Loucy (cell line): ENCODE measurements around the gene LSP1.

ENCODE experiments used
- H2AFZ ChIP-seq: fragments of 200-600 bp; sonication (generic); 2 replicates; pipeline ENCODE4 v1.6.0; 2016; ENCODE audit warnings: antibody characterized with exemption, mild to moderate bottlenecking, low read length, moderate library complexity
- H3F3A ChIP-seq: fragments of 200-600 bp; 2 replicates; pipeline ENCODE4 v1.6.0; 2016; ENCODE audit warnings: antibody characterized with exemption, low read depth, mild to moderate bottlenecking
- H3K27me3 ChIP-seq: fragments of 200-600 bp; sonication (generic); 2 replicates; pipeline ENCODE4 v1.6.1; 2014; ENCODE audit warnings: low read length, mild to moderate bottlenecking; ENCODE audit not compliant: insufficient read depth, poor library complexity, severe bottlenecking
- H3K36me3 ChIP-seq: fragments of 200-600 bp; sonication (generic); 2 replicates; pipeline ENCODE4 v1.6.1; 2016; ENCODE audit warnings: low read length; ENCODE audit not compliant: insufficient read depth
- H3K4me1 ChIP-seq: fragments of 200-600 bp; sonication (generic); 2 replicates; pipeline ENCODE4 v1.5.1; 2014; ENCODE audit warnings: low read length, mild to moderate bottlenecking; ENCODE audit not compliant: insufficient read depth, poor library complexity, severe bottlenecking
- H3K4me2 ChIP-seq: fragments of 200-600 bp; sonication (generic); 2 replicates; pipeline ENCODE4 v1.6.0; 2014; ENCODE audit warnings: antibody characterized with exemption, low read length, low read depth, mild to moderate bottlenecking; ENCODE audit not compliant: poor library complexity, severe bottlenecking
- H3K4me3 ChIP-seq: fragments of 200-600 bp; sonication (generic); 2 replicates; pipeline ENCODE4 v1.5.1; 2014; ENCODE audit warnings: low read length, mild to moderate bottlenecking, mixed read lengths; ENCODE audit not compliant: poor library complexity, severe bottlenecking
- H3K79me2 ChIP-seq: fragments of 200-600 bp; sonication (generic); 2 replicates; pipeline ENCODE4 v1.6.1; 2014; ENCODE audit warnings: low read length; ENCODE audit not compliant: insufficient read depth
- H3K9ac ChIP-seq: fragments of 200-600 bp; sonication (generic); 2 replicates; pipeline ENCODE4 v1.6.0; 2014; ENCODE audit warnings: mild to moderate bottlenecking, low read depth, low read length, moderate library complexity; ENCODE audit not compliant: poor library complexity, severe bottlenecking
- H3K9me2 ChIP-seq: fragments of 200-600 bp; sonication (generic); replicated peaks from 2 replicates; pipeline ENCODE4 v1.6.1; 2016; ENCODE audit warnings: low read depth, low read length, mixed read lengths
- H3K9me3 ChIP-seq: fragments of 200-600 bp; sonication (generic); 2 replicates; pipeline ENCODE4 v1.6.1; 2014; ENCODE audit warnings: mild to moderate bottlenecking, antibody characterized with exemption, low read length, low read depth; ENCODE audit not compliant: insufficient read depth
- H4K20me1 ChIP-seq: fragments of 200-600 bp; sonication (generic); 2 replicates; pipeline ENCODE4 v1.6.0; 2014; ENCODE audit warnings: antibody characterized with exemption, low read length, mild to moderate bottlenecking; ENCODE audit not compliant: insufficient read depth, poor library complexity, severe bottlenecking
- EZH2phosphoT487 ChIP-seq: fragments of 200-600 bp; IDR thresholded peaks from 2 replicates; pipeline ENCODE4 v1.6.1; 2018; ENCODE audit warnings: antibody characterized with exemption, mild to moderate bottlenecking, moderate library complexity, borderline replicate concordance
- TF ChIP-seq, protein P1 (sequence below): fragments of 200-600 bp; sonication (generic); conservative IDR thresholded peaks from 2 replicates; pipeline ENCODE4 v1.5.1; 2014; ENCODE audit warnings: mild to moderate bottlenecking, antibody characterized with exemption, low read length

Gene LSP1

DNA sequence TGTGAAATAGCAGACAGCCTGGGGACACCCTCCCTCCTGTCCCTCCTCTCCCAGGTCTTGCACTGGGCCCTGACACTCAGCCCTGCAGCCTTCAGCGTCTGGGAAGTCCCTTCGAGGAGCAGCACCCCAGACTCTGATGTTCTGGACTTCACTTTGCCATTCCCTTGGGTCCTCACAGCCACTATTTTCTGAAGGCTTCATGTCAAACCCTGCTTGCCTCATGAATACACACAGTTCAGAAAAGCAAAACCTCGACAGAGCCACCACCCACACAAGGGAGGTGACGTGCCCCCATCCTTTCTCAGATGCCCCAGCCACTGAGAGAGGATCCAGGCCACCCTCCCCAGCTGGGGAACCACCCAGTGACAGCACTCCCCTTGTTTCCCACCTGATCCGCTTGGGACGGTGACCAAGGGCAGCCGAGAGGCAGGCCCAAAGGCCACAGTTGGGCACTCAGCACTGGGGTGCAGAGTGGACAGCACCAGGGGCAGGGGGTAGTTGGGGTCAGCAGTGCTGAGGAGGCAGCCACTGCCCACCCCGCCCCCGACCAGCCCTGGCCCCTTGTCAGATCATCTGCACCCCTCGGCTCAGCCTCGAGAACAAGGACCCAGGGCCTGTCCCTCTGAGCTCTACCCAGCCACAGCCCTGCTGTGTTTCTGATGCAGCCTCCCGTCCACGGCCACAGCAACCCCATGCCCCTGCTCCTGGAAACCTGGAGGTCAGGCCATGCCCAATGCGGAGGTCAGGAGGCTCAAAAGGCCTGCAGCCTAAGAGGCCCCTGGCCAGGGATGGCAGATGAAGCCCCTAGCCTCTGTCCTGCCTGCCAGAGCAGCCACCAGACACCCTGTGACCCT lies 63.5 kb downstream of the LSP1 start:
- H3K4me1 ChIP-seq = peaks cover 5% of the 10 kb centered on the region
- no peaks in the 10 kb centered on the region for H3F3A ChIP-seq
- no peaks in the 10 kb centered on the region for H4K20me1 ChIP-seq
- no peaks in the 10 kb centered on the region for H3K27me3 ChIP-seq
- H3K9ac ChIP-seq = no peak overlapping the region
- H3K36me3 ChIP-seq = no peaks in the 10 kb centered on the region
- H3K9me3 ChIP-seq = no peaks in the 10 kb centered on the region
- TF ChIP-seq, protein P1, sequence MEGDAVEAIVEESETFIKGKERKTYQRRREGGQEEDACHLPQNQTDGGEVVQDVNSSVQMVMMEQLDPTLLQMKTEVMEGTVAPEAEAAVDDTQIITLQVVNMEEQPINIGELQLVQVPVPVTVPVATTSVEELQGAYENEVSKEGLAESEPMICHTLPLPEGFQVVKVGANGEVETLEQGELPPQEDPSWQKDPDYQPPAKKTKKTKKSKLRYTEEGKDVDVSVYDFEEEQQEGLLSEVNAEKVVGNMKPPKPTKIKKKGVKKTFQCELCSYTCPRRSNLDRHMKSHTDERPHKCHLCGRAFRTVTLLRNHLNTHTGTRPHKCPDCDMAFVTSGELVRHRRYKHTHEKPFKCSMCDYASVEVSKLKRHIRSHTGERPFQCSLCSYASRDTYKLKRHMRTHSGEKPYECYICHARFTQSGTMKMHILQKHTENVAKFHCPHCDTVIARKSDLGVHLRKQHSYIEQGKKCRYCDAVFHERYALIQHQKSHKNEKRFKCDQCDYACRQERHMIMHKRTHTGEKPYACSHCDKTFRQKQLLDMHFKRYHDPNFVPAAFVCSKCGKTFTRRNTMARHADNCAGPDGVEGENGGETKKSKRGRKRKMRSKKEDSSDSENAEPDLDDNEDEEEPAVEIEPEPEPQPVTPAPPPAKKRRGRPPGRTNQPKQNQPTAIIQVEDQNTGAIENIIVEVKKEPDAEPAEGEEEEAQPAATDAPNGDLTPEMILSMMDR = no peak
- TF ChIP-seq EZH2phosphoT487 = no peak
- no peaks in the 10 kb centered on the region for H3K79me2 ChIP-seq
- H2AFZ ChIP-seq = no peak overlapping the region
- no peak overlapping the region for H3K4me2 ChIP-seq
- H3K4me3 ChIP-seq = no peak overlapping the region
- no peaks in the 10 kb centered on the region for H3K9me2 ChIP-seq

DNA sequence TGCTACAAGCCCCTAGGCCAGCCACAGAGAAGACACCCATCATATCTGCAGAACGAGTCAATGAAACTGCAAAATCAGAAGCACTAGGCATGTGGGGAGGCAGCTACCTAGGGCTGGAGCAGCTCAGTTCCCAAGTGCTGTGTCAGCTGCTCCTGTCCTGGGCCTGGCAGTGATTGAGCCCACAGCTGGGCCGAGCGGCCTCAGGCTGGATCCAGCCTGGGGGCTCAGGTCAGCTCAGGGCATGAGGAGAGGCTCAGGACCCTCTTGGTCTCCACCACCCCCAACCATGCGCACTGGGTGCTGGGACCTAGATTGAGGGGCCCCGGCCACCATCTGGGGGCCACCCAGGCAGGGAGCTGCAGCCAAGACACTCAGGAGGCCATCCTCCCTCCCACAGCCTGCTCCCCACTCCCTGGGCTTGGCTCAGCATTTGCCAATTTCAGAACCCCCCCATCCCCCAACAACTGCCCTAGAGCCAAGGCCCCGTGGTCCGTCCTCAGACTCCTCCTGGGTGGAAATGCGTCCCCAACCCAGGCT lies 64.2 kb downstream of the LSP1 start:
- H3K9me3 ChIP-seq = no peaks in the 10 kb centered on the region

DNA sequence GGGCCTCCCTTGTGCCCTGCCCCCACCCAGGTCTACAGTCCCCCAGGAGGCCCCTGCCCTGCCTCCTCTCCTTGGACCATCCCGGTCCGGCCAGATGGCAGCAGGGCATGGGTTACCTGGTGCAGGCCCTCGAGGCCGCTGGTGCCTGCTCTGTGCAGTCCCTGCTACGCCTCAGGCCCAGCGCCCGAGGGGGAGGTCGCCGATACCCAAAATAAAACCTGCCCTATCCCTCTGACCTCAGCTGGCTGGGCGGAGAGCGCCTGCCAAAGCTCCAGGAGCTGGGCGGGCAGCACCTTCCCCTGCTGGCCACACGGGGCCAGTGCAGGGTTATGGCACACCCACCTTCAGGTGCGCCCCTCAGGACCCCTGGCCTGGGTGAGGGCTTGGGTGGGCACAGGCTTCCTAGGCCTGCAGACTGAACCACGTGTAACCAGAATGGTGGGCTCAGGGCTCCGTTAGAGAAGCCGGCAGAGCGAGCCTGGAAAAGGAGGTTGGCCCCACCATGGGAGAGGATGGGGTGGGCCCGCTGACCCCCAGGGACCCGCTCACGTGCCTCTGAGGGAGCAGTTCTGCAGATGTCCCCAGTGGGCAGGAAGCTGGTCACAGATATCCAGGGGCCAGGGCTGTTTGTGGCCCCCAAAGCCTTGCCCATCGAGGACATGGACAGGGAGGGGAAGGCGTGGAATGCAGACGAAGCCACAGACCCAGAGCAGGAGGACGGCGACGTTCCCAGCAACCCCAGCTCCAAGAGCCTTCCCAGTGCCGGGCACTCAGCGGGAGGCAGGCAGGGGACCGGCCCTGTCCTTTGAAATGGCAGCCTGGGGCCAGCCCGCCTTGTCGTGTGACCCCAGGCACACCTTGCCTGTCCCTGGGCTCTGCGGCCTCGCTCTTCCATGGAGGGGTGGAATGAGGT lies 64.9 kb downstream of the LSP1 start:
- no peaks in the 10 kb centered on the region for H3K27me3 ChIP-seq
- no peak overlapping the region for H2AFZ ChIP-seq
- H3K36me3 ChIP-seq = no peaks in the 10 kb centered on the region
- H3K9ac ChIP-seq = no peak overlapping the region
- no peaks in the 10 kb centered on the region for H3K79me2 ChIP-seq
- H3K9me2 ChIP-seq = no peaks in the 10 kb centered on the region
- H3F3A ChIP-seq = no peaks in the 10 kb centered on the region
- peaks cover 6% of the 10 kb centered on the region for H3K4me1 ChIP-seq
- H4K20me1 ChIP-seq = no peaks in the 10 kb centered on the region
- H3K4me3 ChIP-seq = no peak overlapping the region
- no peak for TF ChIP-seq EZH2phosphoT487
- TF ChIP-seq, protein P1 = peak; percentile 56
- no peak overlapping the region for H3K4me2 ChIP-seq
- no peaks in the 10 kb centered on the region for H3K9me3 ChIP-seq

More for the DNA sequence above, 64.2 kb downstream of the LSP1 start:
- Histone ChIP-seq H3K27me3 (no peaks in the 10 kb centered on the region), H3F3A (no peaks in the 10 kb centered on the region), H3K4me1 (peaks cover 5% of the 10 kb centered on the region), H3K4me2 (no peak overlapping the region), H3K9me2 (no peaks in the 10 kb centered on the region), H3K9ac (no peak overlapping the region), H4K20me1 (no peaks in the 10 kb centered on the region), H3K36me3 (no peaks in the 10 kb centered on the region), H3K4me3 (no peak overlapping the region), H3K79me2 (no peaks in the 10 kb centered on the region), H2AFZ (no peak overlapping the region)
- TF ChIP-seq EZH2phosphoT487 = no peak
- TF ChIP-seq, protein P1 = no peak
